CD4-positive, alpha-beta T cell treated with Interleukin-6 for 4 hours (primary cell): ENCODE measurements around the gene PHF23.

Source experiments
- DNase-seq: peaks from one replicate; pipeline ENCODE4 v3.0.0-alpha.2; 2020; ENCODE audit warnings: mixed read lengths

PHF23 gene

GRCh38 chr17:7237761-7238419 is 1.4 kb downstream of the PHF23 start:
- DNase-seq = peak; percentile 93

- no peak for DNase-seq
These were observed 1.9 kb downstream of the PHF23 start for GRCh38 chr17:7237266-7237760.

- DNase-seq = no peak
These were observed 2.4 kb downstream of the PHF23 start for GRCh38 chr17:7236808-7237207.

GRCh38 chr17:7235693-7236665 is 3.3 kb downstream of the PHF23 start:
- DNase-seq = peak; percentile 34

GRCh38 chr17:7234083-7234951 is 4.9 kb downstream of the PHF23 start, which contains the start of gene DVL2:
DVL2 (minus strand) TSS chr17:7234517; CDS start chr17:7234262, 255 bp downstream.
- DNase-seq = peak; percentile 95

GRCh38 chr17:7233701-7234082 is 5.6 kb downstream of the PHF23 start:
- no peak for DNase-seq

- DNase-seq = no peak
These were observed 7.1 kb downstream of the PHF23 start for GRCh38 chr17:7232114-7232513.

- no peak for DNase-seq
These were observed 9.8 kb downstream of the PHF23 start for GRCh38 chr17:7229504-7229903.

- no peak for DNase-seq
These were observed 10.3 kb downstream of the PHF23 start for GRCh38 chr17:7228920-7229319.

- no peak for DNase-seq
These were observed 12.2 kb downstream of the PHF23 start for GRCh38 chr17:7226721-7227710.

- no peak for DNase-seq
These were observed 13.4 kb downstream of the PHF23 start for GRCh38 chr17:7225711-7226331.

- DNase-seq = no peak
These were observed 14.6 kb downstream of the PHF23 start for GRCh38 chr17:7224661-7225111.

- no peak for DNase-seq
These were observed 15.1 kb downstream of the PHF23 start for GRCh38 chr17:7224110-7224509.

- no peak for DNase-seq
These were observed 15.9 kb downstream of the PHF23 start for GRCh38 chr17:7223375-7223774.

GRCh38 chr17:7222972-7223292 is 16.3 kb downstream of the PHF23 start:
- DNase-seq = no peak

GRCh38 chr17:7222093-7222971 is 16.9 kb downstream of the PHF23 start:
- DNase-seq = no peak

- DNase-seq = no peak
These were observed 17.8 kb downstream of the PHF23 start for GRCh38 chr17:7221278-7222092.

GRCh38 chr17:7220593-7221277 is 18.5 kb downstream of the PHF23 start:
- peak; percentile 74 for DNase-seq
